HEK293 (cell line): Measurements from ENCODE around the gene SART1.

Source experiments
- CTCF ChIA-PET: fragments of 350-600 bp; formaldehyde crosslinking; extraction: SDS; loops from one replicate; lab custom pipeline; 2021; ENCODE audit warnings: antibody characterized with exemption; lab: Yijun Ruan, JAX
- POLR2A ChIA-PET: fragments of 300-600 bp; formaldehyde crosslinking; extraction: SDS; loops from one replicate; lab custom pipeline; 2020; ENCODE audit warnings: antibody characterized with exemption, inconsistent platforms; lab: Yijun Ruan, JAX
- H3K27ac ChIP-seq: fragments of 200-500 bp; sonication (Bioruptor generic); 2 replicates; pipeline ENCODE4 v1.5.1; 2014; ENCODE audit warnings: low read depth, low read length, control low read depth, inconsistent platforms; ENCODE audit errors: extremely low read depth
- H3K36me3 ChIP-seq, 2 experiments: fragments of 200-500 bp in 1 of 2; sonication (Bioruptor generic) in 1 of 2; 1 replicate in 1 of 2; 2 replicates in 1 of 2; pipeline ENCODE4 v1.5.1; 2014 to 2017; ENCODE audit warnings: inconsistent platforms in 2 of 2, low read length in 2 of 2; ENCODE audit not compliant: control insufficient read depth in 2 of 2, insufficient read depth in 1 of 2
- H3K4me1 ChIP-seq: fragments of 200-500 bp; sonication (Bioruptor generic); 2 replicates; pipeline ENCODE4 v1.5.1; 2014; ENCODE audit warnings: mild to moderate bottlenecking, low read length, inconsistent platforms; ENCODE audit not compliant: control insufficient read depth, insufficient read depth
- H3K4me3 ChIP-seq: 2 replicates; pipeline ENCODE4 v1.5.1; 2011; ENCODE audit warnings: low read depth, mild to moderate bottlenecking, control low read depth, low read length, moderate library complexity
- H3K9me3 ChIP-seq: fragments of 200-500 bp; sonication (Bioruptor generic); 2 replicates; pipeline ENCODE4 v1.5.1; 2014; ENCODE audit warnings: low read depth, low read length, inconsistent platforms; ENCODE audit not compliant: control insufficient read depth, insufficient read depth
- AEBP2 ChIP-seq: fragments of 450-650 bp; formaldehyde crosslinking; IDR thresholded peaks from 2 replicates; pipeline ENCODE4 v1.5.1; 2016; ENCODE audit warnings: missing biosample characterization, missing genetic modification characterization, borderline replicate concordance
- ELK4 ChIP-seq: IDR thresholded peaks from 2 replicates; pipeline ENCODE4 v1.6.1; 2011; ENCODE audit warnings: mild to moderate bottlenecking, low read depth, low read length, borderline replicate concordance
- OSR2 ChIP-seq: fragments of 450-650 bp; formaldehyde crosslinking; IDR thresholded peaks from 2 replicates; pipeline ENCODE4 v1.5.1; 2016; ENCODE audit warnings: missing biosample characterization, missing genetic modification characterization
- PBX3 ChIP-seq: sonication (generic); formaldehyde crosslinking; IDR thresholded peaks from 2 replicates; pipeline ENCODE4 v1.8.1; 2022; ENCODE audit warnings: mild to moderate bottlenecking, moderate library complexity, missing genetic modification reagents
- PRDM1 ChIP-seq: fragments of 450-650 bp; formaldehyde crosslinking; IDR thresholded peaks from 2 replicates; pipeline ENCODE4; 2016; ENCODE audit warnings: missing biosample characterization, missing genetic modification characterization
- REPIN1 ChIP-seq: fragments of 450-650 bp; formaldehyde crosslinking; IDR thresholded peaks from 2 replicates; pipeline ENCODE4 v1.5.1; 2017; ENCODE audit warnings: missing biosample characterization, missing genetic modification characterization, low read depth
- SCRT1 ChIP-seq: fragments of 450-650 bp; formaldehyde crosslinking; IDR thresholded peaks from 2 replicates; pipeline ENCODE4 v1.5.1; 2016; ENCODE audit warnings: missing biosample characterization, missing genetic modification characterization, borderline replicate concordance
- ZBTB49 ChIP-seq: fragments of 450-650 bp; formaldehyde crosslinking; IDR thresholded peaks from 2 replicates; pipeline ENCODE4 v1.5.1; 2016; ENCODE audit warnings: missing biosample characterization, missing genetic modification characterization, low read depth
- ZNF324 ChIP-seq: fragments of 450-650 bp; formaldehyde crosslinking; IDR thresholded peaks from 2 replicates; pipeline ENCODE4 v1.5.1; 2016; ENCODE audit warnings: missing biosample characterization, missing genetic modification characterization
- ZNF362 ChIP-seq: fragments of 450-650 bp; formaldehyde crosslinking; IDR thresholded peaks from 2 replicates; pipeline ENCODE4 v1.5.1; 2016; ENCODE audit warnings: missing biosample characterization, missing genetic modification characterization
- ZNF37A ChIP-seq: fragments of 450-650 bp; IDR thresholded peaks from 2 replicates; pipeline ENCODE4 v1.5.1; 2018; ENCODE audit warnings: missing biosample characterization, missing genetic modification characterization
- ZNF394 ChIP-seq: fragments of 450-650 bp; formaldehyde crosslinking; IDR thresholded peaks from 2 replicates; pipeline ENCODE4 v1.5.1; 2016; ENCODE audit warnings: missing biosample characterization, missing genetic modification characterization, mild to moderate bottlenecking, moderate library complexity, borderline replicate concordance
- ZNF398 ChIP-seq: fragments of 450-650 bp; formaldehyde crosslinking; IDR thresholded peaks from 2 replicates; pipeline ENCODE4 v1.5.1; 2017; ENCODE audit warnings: missing biosample characterization, missing genetic modification characterization
- ZNF404 ChIP-seq: fragments of 450-650 bp; formaldehyde crosslinking; IDR thresholded peaks from 2 replicates; pipeline ENCODE4 v1.5.1; 2017; ENCODE audit warnings: missing biosample characterization, missing genetic modification characterization
- ZNF610 ChIP-seq: fragments of 450-650 bp; formaldehyde crosslinking; IDR thresholded peaks from 2 replicates; pipeline ENCODE4 v1.5.1; 2016; ENCODE audit warnings: missing biosample characterization, missing genetic modification characterization, borderline replicate concordance

The SART1 gene

GRCh38 chr11:65937766-65938165 lies 23.8 kb upstream of the SART1 start:
- ChIA-PET CTCF (interaction anchor here (0.9 to 1.1 kb wide), 2 partner anchors 50 to 53 kb away, joined by 4 to 7 read pairs; no protein-coding TSS in a partner anchor), POLR2A (interaction anchor here (1.5 kb wide), 1 partner anchor 49 kb away, joined by 4 read pairs; the partner anchor contains the start of gene FIBP)
- TF ChIP-seq ZNF362 (tag by site-specific recombination) (no peak), REPIN1 (tag by site-specific recombination) (no peak), PRDM1 (tag by site-specific recombination) (no peak), PBX3 (CRISPR knock-in tag) (no peak), SCRT1 (no peak), AEBP2 (tag by site-specific recombination) (no peak), ZNF394 (no peak), ZBTB49 (tag by site-specific recombination) (no peak), ZNF610 (no peak), OSR2 (tag by site-specific recombination) (no peak), ZNF324 (tag by site-specific recombination) (no peak), ZNF398 (tag by site-specific recombination) (no peak), ELK4 (no peak)
- no peak overlapping the region for H3K4me3 ChIP-seq
- no peaks in the 10 kb centered on the region for H3K9me3 ChIP-seq
- H3K27ac ChIP-seq: no peak overlapping the region
- H3K4me1 ChIP-seq: no peaks in the 10 kb centered on the region
- H3K36me3 ChIP-seq: no peaks in the 10 kb centered on the region

GRCh38 chr11:65941720-65942310 lies 19.7 kb upstream of the SART1 start:
- H3K27ac ChIP-seq: no peak overlapping the region
- no peaks in the 10 kb centered on the region for H3K9me3 ChIP-seq
- POLR2A ChIA-PET: no interaction called here
- H3K4me1 ChIP-seq: no peaks in the 10 kb centered on the region
- no peak overlapping the region for H3K4me3 ChIP-seq
- CTCF ChIA-PET: interaction anchor here (0.7 to 1.1 kb wide), 3 partner anchors 13 to 51 kb away, joined by 3 to 4 read pairs (median 3); partner anchors contain the start of gene CCDC85B
- no peaks in the 10 kb centered on the region for H3K36me3 ChIP-seq
- no peak for TF ChIP-seq ZNF37A (tag by site-specific recombination)
- TF ChIP-seq ZNF404: no peak
